ENCODE measurements around the gene CHTF18. TPM values are rescaled to one million over a fixed set of nuclear protein-coding genes. Genes with fewer than 3 reads are reported as not detected.

The CHTF18 gene
- total RNA-seq, 1 experiment from 2014 or later: 30.9 TPM

DNA sequence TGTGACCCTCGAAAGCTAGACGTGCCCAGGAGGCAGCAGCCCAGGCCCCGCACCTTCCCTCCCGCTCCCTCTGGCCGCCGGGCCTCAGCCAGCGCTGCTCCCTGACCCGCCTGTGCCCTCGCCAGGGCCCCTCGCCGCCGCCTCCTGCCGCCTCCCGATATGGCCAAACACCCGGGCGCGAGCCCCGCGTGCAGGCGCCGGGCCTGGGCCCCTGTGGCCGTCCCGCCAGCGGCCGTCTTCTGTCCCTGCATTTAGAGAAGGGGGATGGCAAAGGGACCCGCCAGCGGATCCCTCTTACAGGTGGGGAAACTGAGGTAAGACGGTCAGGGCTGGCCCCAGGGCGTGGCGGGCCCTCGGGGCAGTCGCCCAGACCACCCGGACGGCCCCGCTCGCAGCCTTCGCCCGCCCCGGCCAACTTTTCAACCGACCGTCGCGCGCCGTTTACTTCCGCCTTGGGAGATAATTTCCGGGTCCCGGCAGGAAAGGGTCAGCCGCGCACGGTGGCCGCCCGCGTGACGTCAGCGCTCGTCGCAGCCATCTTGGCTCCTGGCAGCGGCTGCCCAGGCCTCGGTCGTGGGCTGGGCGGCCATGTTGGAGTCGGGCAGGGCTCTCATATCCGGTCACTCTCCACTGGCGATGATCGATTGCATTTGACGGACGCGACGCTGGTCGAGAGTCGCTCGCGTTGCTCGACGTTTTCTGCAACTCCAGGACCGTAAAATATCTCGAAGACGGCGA, 19.1 kb downstream of the CHTF18 start:
- Mint-ChIP-seq H3K4me3 (ENCODE audit: unreplicated experiment) (peak overlapping the region; percentile 91), H3K36me3 (ENCODE audit: insufficient read depth, unreplicated experiment) (peaks cover 11% of the 10 kb centered on the region), H3K9me3 (ENCODE audit: unreplicated experiment) (no peaks in the 10 kb centered on the region), H3K27me3 (ENCODE audit: insufficient read depth, unreplicated experiment) (peaks cover 28% of the 10 kb centered on the region), H3K27ac (ENCODE audit: low read depth, unreplicated experiment) (peak overlapping the region; percentile 66), H3K4me1 (ENCODE audit: insufficient read depth, unreplicated experiment) (no peaks in the 10 kb centered on the region)
- DNase-seq (ENCODE audit: unreplicated experiment): peak; percentile 74
- ChIA-PET CTCF (interaction anchor here (0.7 kb wide), 1 partner anchor 102 kb away, joined by 4 read pairs; no protein-coding TSS in a partner anchor), POLR2A (interaction anchor here (0.6 kb wide), 1 partner anchor 10 kb away, joined by 3 read pairs; no protein-coding TSS in a partner anchor)
- intact Hi-C loops (cut with micrococcal nuclease): no loop called here
- BruUV-seq (replicated peaks): TSS peak; percentile 75
- TF ChIP-seq, protein P1, sequence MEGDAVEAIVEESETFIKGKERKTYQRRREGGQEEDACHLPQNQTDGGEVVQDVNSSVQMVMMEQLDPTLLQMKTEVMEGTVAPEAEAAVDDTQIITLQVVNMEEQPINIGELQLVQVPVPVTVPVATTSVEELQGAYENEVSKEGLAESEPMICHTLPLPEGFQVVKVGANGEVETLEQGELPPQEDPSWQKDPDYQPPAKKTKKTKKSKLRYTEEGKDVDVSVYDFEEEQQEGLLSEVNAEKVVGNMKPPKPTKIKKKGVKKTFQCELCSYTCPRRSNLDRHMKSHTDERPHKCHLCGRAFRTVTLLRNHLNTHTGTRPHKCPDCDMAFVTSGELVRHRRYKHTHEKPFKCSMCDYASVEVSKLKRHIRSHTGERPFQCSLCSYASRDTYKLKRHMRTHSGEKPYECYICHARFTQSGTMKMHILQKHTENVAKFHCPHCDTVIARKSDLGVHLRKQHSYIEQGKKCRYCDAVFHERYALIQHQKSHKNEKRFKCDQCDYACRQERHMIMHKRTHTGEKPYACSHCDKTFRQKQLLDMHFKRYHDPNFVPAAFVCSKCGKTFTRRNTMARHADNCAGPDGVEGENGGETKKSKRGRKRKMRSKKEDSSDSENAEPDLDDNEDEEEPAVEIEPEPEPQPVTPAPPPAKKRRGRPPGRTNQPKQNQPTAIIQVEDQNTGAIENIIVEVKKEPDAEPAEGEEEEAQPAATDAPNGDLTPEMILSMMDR (IDR thresholded peaks at IDR 0.05; ENCODE audit: unreplicated experiment): no peak

DNA sequence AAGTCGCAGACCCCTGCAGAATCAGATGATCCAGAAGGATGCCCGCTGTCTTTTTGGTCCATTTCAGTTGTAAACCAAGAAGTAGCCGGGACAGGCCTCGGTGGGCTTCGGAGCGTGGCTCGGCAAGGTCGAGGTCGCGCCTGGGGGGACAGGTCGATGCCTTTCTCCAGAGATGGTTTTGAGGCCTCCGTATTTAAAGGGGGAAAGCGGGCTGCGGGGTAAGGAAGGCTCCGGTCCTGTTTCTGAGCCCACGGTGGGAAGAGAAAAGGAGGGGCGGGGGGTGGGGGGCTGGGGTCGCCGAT, 19.6 kb downstream of the CHTF18 start:
- DNase-seq (ENCODE audit: unreplicated experiment): no peak
- Mint-ChIP-seq H3K4me3 (ENCODE audit: unreplicated experiment) (peak overlapping the region; percentile 91), H3K36me3 (ENCODE audit: insufficient read depth, unreplicated experiment) (peaks cover 11% of the 10 kb centered on the region), H3K9me3 (ENCODE audit: unreplicated experiment) (no peaks in the 10 kb centered on the region), H3K27me3 (ENCODE audit: insufficient read depth, unreplicated experiment) (peaks cover 33% of the 10 kb centered on the region), H3K4me1 (ENCODE audit: insufficient read depth, unreplicated experiment) (no peaks in the 10 kb centered on the region), H3K27ac (ENCODE audit: low read depth, unreplicated experiment) (peak overlapping the region; percentile 66)
- POLR2A ChIA-PET: interaction anchor here (0.6 kb wide), 1 partner anchor 11 kb away, joined by 3 read pairs; no protein-coding TSS in a partner anchor
- CTCF ChIA-PET: no interaction called here
- intact Hi-C loops (cut with micrococcal nuclease): no loop called here
- TF ChIP-seq, protein P1 (IDR thresholded peaks at IDR 0.05; ENCODE audit: unreplicated experiment): no peak
- no TSS peak for BruUV-seq (replicated peaks)

DNA sequence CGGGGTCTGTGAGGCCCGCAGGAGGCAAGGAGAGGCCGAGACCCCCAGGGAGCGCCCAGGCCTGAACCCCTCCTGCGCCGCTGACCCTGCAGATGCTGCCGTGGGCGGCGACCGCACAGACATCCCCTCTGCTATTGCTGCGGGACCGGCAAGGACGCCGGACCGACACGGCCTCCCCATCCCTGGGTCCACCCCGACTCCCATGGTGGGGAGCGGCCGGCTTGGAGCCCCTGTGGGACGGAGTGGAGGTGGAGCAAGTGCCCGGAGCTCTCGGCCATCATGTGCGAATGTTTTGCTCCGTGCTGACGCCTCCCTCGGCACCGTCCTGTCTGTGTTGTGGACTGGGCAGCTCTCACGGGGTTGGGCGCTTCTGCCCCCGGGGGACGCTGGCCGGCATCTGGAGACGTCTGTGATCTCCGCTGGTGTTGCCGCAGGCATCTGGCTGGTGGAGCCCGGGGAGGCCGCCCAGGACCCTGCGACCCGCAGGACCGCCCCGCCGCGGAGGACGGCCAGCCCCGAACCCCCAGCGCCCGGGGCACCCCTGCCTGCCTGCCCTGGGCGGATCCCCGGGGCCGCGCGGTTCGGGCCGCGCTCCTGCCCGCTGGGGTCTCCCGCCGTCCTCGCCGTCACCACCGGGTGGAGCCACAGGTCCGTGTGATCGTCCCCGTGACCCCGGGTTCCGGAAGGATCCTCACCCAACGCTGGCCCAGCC, 24.9 kb downstream of the CHTF18 start:
- no TSS peak for BruUV-seq (replicated peaks)
- ChIA-PET CTCF (interaction anchor here (0.8 to 3.0 kb wide), 3 partner anchors 243 to 594 kb away, joined by 3 to 10 read pairs (median 3); no protein-coding TSS in a partner anchor), POLR2A (no interaction called here)
- intact Hi-C loops (cut with micrococcal nuclease): loop anchor here (2.0 kb wide), 1 partner anchor 241 kb away; no protein-coding TSS in a partner anchor
- no peak for DNase-seq (ENCODE audit: unreplicated experiment)
- H3K27ac Mint-ChIP-seq (ENCODE audit: low read depth, unreplicated experiment): no peak overlapping the region
- TF ChIP-seq, protein P1 (IDR thresholded peaks at IDR 0.05; ENCODE audit: unreplicated experiment): peak; percentile 55
- no peak overlapping the region for H3K4me3 Mint-ChIP-seq (ENCODE audit: unreplicated experiment)
- H3K4me1 Mint-ChIP-seq (ENCODE audit: insufficient read depth, unreplicated experiment): no peaks in the 10 kb centered on the region
- H3K36me3 Mint-ChIP-seq (ENCODE audit: insufficient read depth, unreplicated experiment): no peaks in the 10 kb centered on the region
- H3K9me3 Mint-ChIP-seq (ENCODE audit: unreplicated experiment): no peaks in the 10 kb centered on the region
- H3K27me3 Mint-ChIP-seq (ENCODE audit: insufficient read depth, unreplicated experiment): peaks cover 29% of the 10 kb centered on the region

DNA sequence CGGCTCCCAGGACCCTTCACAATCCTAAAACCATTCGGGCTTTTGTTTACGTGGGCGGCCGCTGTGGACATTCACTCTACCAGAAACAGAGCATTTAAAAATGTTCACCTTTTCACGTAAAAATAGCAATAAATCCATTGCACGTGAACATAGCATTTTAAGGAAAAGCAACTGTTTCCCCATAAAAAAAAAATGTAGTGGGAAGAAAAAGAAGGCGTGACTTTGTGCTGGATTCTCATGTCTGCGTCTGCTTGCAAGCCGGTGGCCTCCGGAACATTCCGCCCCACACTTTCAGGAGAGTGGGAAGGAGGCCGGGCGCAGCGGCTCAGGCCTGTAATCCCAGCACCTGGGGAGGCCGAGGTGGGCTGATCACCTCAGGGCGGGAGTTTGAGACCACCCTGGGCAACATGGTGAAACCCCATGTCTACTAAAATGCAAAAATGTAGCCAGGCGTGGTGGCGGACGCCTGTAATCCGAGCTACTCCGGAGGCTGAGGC, 25.5 kb downstream of the CHTF18 start:
- intact Hi-C loops (cut with micrococcal nuclease): loop anchor here (2.0 kb wide), 1 partner anchor 241 kb away; no protein-coding TSS in a partner anchor
- TF ChIP-seq, protein P1 (IDR thresholded peaks at IDR 0.05; ENCODE audit: unreplicated experiment): no peak
- CTCF ChIA-PET: interaction anchor here (3.0 kb wide), 1 partner anchor 242 kb away, joined by 10 read pairs; no protein-coding TSS in a partner anchor
- H3K9me3 Mint-ChIP-seq (ENCODE audit: unreplicated experiment): no peaks in the 10 kb centered on the region
- H3K4me3 Mint-ChIP-seq (ENCODE audit: unreplicated experiment): no peak overlapping the region
- POLR2A ChIA-PET: no interaction called here
- H3K36me3 Mint-ChIP-seq (ENCODE audit: insufficient read depth, unreplicated experiment): no peaks in the 10 kb centered on the region
- DNase-seq (ENCODE audit: unreplicated experiment): no peak
- BruUV-seq (replicated peaks): no TSS peak
- H3K27ac Mint-ChIP-seq (ENCODE audit: low read depth, unreplicated experiment): no peak overlapping the region
- H3K27me3 Mint-ChIP-seq (ENCODE audit: insufficient read depth, unreplicated experiment): peaks cover 23% of the 10 kb centered on the region
- no peaks in the 10 kb centered on the region for H3K4me1 Mint-ChIP-seq (ENCODE audit: insufficient read depth, unreplicated experiment)
